HCT116 (cell line): ENCODE measurements around the gene ARNT2. TPM values are rescaled to one million over a fixed set of nuclear protein-coding genes. Genes with fewer than 3 reads are reported as not detected.
A peak's percentile ranks its signal among the peaks of the same experiment; 100 is the strongest.

Experiments used
- ATAC-seq: fragments of 200-7000 bp; cut with Tn5 transposase; 2 replicates; pipeline ENCODE4 v1.9.1; 2020; ENCODE audit warnings: mild to moderate bottlenecking, moderate library complexity
- BruUV-seq: library from RNA; stranded (reverse); fragments of 400-500 nt; replicated peaks from 2 replicates; lab custom pipeline; 2021; lab: Mats Ljungman, UMichigan
- CTCF ChIA-PET: fragments of 300-600 bp; sonication (Branson Sonifier 250); formaldehyde crosslinking; loops from one replicate; lab custom pipeline; 2021; ENCODE audit warnings: antibody characterized with exemption; lab: Charles Lee
- POLR2A ChIA-PET: fragments of 300-600, 350-600 bp; sonication (Branson Sonifier 250); formaldehyde crosslinking; loops from one replicate; lab custom pipeline; 2021; ENCODE audit warnings: antibody characterized with exemption; lab: Charles Lee
- RAD21 ChIA-PET, 2 experiments: fragments of 300-600 bp; sonication (Branson Sonifier 250); formaldehyde crosslinking; loops; one replicate each; lab custom pipeline; 2023; ENCODE audit warnings: low total read pairs in 2 of 2; ENCODE audit not compliant: uncharacterized antibody in 2 of 2, unreplicated experiment in 2 of 2, low non-redundant PET in 1 of 2; lab: Charles Lee
- DNase-seq: peaks from one replicate; pipeline ENCODE4 v3.0.0-alpha.2; 2010; ENCODE audit warnings: low read depth, low spot score
- H2AFZ ChIP-seq: fragments of 200-600 bp; shearing (Covaris generic), sonication (generic); 2 replicates; pipeline ENCODE4 v1.6.1; 2017; ENCODE audit warnings: low read depth, mixed run types, mixed read lengths, antibody characterized with exemption, low read length; ENCODE audit not compliant: poor library complexity, severe bottlenecking
- H3K27ac ChIP-seq: 2 replicates; pipeline ENCODE4 v1.5.1; 2012; ENCODE audit warnings: low read depth, low read length
- H3K27me3 ChIP-seq: fragments of 200-600 bp; sonication (generic); 2 replicates; pipeline ENCODE4 v1.6.1; 2016; ENCODE audit warnings: mixed run types, low read length, mixed read lengths; ENCODE audit not compliant: insufficient read depth
- H3K36me3 ChIP-seq, 2 experiments: fragments of 200-500 bp in 1 of 2; fragments of 200-600 bp in 1 of 2; sonication (Bioruptor generic) in 1 of 2; sonication (generic) in 1 of 2; 2 replicates each; pipeline versions ENCODE4 v1.5.1 to v1.6.1; 2014 to 2016; ENCODE audit warnings: low read length in 2 of 2, inconsistent platforms in 1 of 2, mixed read lengths in 1 of 2, mixed run types in 1 of 2; ENCODE audit not compliant: insufficient read depth in 2 of 2, control insufficient read depth in 1 of 2
- H3K4me1 ChIP-seq, 2 experiments: fragments of 200-600 bp in 1 of 2; sonication (generic) in 1 of 2; 2 replicates each; pipeline versions ENCODE4 v1.5.1 to v1.6.1; 2012 to 2017; ENCODE audit warnings: low read length in 2 of 2, inconsistent platforms in 1 of 2, mild to moderate bottlenecking in 1 of 2, mixed read lengths in 1 of 2, mixed run types in 1 of 2, moderate library complexity in 1 of 2; ENCODE audit not compliant: insufficient read depth in 2 of 2, control insufficient read depth in 1 of 2
- H3K4me2 ChIP-seq: fragments of 200-600 bp; sonication (generic); 2 replicates; pipeline ENCODE4 v1.6.1; 2017; ENCODE audit warnings: mixed run types, low read length, mixed read lengths
- H3K4me3 ChIP-seq, 2 experiments: fragments of 200-600 bp in 1 of 2; sonication (generic) in 1 of 2; replicated peaks in 1 of 2; 2 replicates each; pipeline ENCODE4 v1.5.1; 2011 to 2016; ENCODE audit warnings: low read length in 2 of 2, control low read depth in 1 of 2, low read depth in 1 of 2, mild to moderate bottlenecking in 1 of 2, mixed read lengths in 1 of 2, mixed run types in 1 of 2
- H3K79me2 ChIP-seq: fragments of 200-600 bp; sonication (generic); 2 replicates; pipeline ENCODE4 v1.6.1; 2017; ENCODE audit warnings: mild to moderate bottlenecking, mixed run types, low read length, moderate library complexity, mixed read lengths; ENCODE audit not compliant: insufficient read depth
- H3K9ac ChIP-seq: fragments of 200-600 bp; sonication (generic); 2 replicates; pipeline ENCODE4 v1.6.1; 2016; ENCODE audit warnings: low read length, mixed read lengths
- H3K9me2 ChIP-seq: fragments of 200-600 bp; sonication (generic), shearing (Covaris generic); 2 replicates; pipeline ENCODE4 v1.6.1; 2017; ENCODE audit warnings: mixed run types, mild to moderate bottlenecking, moderate library complexity; ENCODE audit not compliant: insufficient read depth
- H3K9me3 ChIP-seq, 2 experiments: fragments of 200-500 bp in 1 of 2; fragments of 200-600 bp in 1 of 2; sonication (Bioruptor generic) in 1 of 2; sonication (generic) in 1 of 2; 2 replicates each; pipeline ENCODE4 v1.6.1; 2014 to 2017; ENCODE audit warnings: low read length in 2 of 2, mixed read lengths in 2 of 2, inconsistent platforms in 1 of 2, low read depth in 1 of 2, mild to moderate bottlenecking in 1 of 2, mixed run types in 1 of 2, moderate library complexity in 1 of 2; ENCODE audit not compliant: control insufficient read depth in 1 of 2, insufficient read depth in 1 of 2
- H4K20me1 ChIP-seq: fragments of 200-600 bp; sonication (generic), shearing (Covaris generic); 2 replicates; pipeline ENCODE4 v1.6.1; 2017; ENCODE audit warnings: mixed run types, mild to moderate bottlenecking, moderate library complexity; ENCODE audit not compliant: insufficient read depth
- CBX3 ChIP-seq: IDR thresholded peaks from 2 replicates; pipeline ENCODE4 v1.6.1; 2012; ENCODE audit warnings: low read depth
- CEBPB ChIP-seq: IDR thresholded peaks from 2 replicates; pipeline ENCODE4 v1.6.1; 2012; ENCODE audit warnings: low read depth
- EGR1 ChIP-seq: IDR thresholded peaks from 2 replicates; pipeline ENCODE4 v1.6.1; 2012; ENCODE audit warnings: low read depth
- ELF1 ChIP-seq: IDR thresholded peaks from 2 replicates; pipeline ENCODE4 v1.6.1; 2012; ENCODE audit warnings: low read depth, borderline replicate concordance
- EZH2 ChIP-seq: fragments of 200-600 bp; sonication (generic); IDR thresholded peaks from 2 replicates; pipeline ENCODE4 v1.6.1; 2017; ENCODE audit warnings: antibody characterized with exemption, mixed run types
- JUND ChIP-seq: IDR thresholded peaks from 2 replicates; pipeline ENCODE4 v1.6.1; 2012
- POLR2A ChIP-seq: IDR thresholded peaks from 2 replicates; pipeline ENCODE4 v1.7.0; 2011; ENCODE audit warnings: borderline replicate concordance; ENCODE audit not compliant: insufficient read depth, insufficient read length; ENCODE audit errors: extremely low read depth
- POLR2AphosphoS5 ChIP-seq: IDR thresholded peaks from 2 replicates; pipeline ENCODE4 v1.6.1; 2011; ENCODE audit warnings: mild to moderate bottlenecking, low read depth, low read length, moderate library complexity
- RAD21 ChIP-seq: IDR thresholded peaks from 2 replicates; pipeline ENCODE4 v1.6.1; 2012; ENCODE audit warnings: low read depth, mild to moderate bottlenecking
- SIN3A ChIP-seq: IDR thresholded peaks from 2 replicates; pipeline ENCODE4 v1.6.1; 2012; ENCODE audit warnings: low read depth
- SP1 ChIP-seq: IDR thresholded peaks from 2 replicates; pipeline ENCODE4 v1.6.1; 2012; ENCODE audit warnings: low read depth
- SRF ChIP-seq: IDR thresholded peaks from 2 replicates; pipeline ENCODE4 v1.6.1; 2012; ENCODE audit warnings: low read depth
- TCF7L2 ChIP-seq: IDR thresholded peaks from 2 replicates; pipeline ENCODE4 v1.7.0; 2011; ENCODE audit warnings: borderline replicate concordance, inconsistent platforms; ENCODE audit not compliant: insufficient read depth, insufficient read length; ENCODE audit errors: extremely low read depth
- ZNF274 ChIP-seq: fragments of 200-500 bp; sonication (Bioruptor generic); IDR thresholded peaks from 2 replicates; pipeline ENCODE4 v1.6.1; 2014; ENCODE audit warnings: mild to moderate bottlenecking, low read depth, low read length, inconsistent platforms
- intact Hi-C: fragments of 100-400 bp; cut with micrococcal nuclease; formaldehyde crosslinking; loops from 2 replicates; pipeline ENCODE4 v1.10.0; 2022
- total RNA-seq: library from RNA; stranded (reverse); gene quantifications from one replicate; pipeline ENCODE4 v1.2.1, GENCODE V29; 2021; ENCODE audit not compliant: unreplicated experiment
- TF ChIP-seq, protein P1 (sequence below), 3 experiments: fragments of 200-600 bp in 1 of 3; sonication (generic) in 1 of 3; IDR thresholded peaks in 2 of 3; conservative IDR thresholded peaks in 1 of 3; 2 replicates each; pipeline ENCODE4 v1.5.1; 2012 to 2017; ENCODE audit warnings: low read depth in 2 of 3, low read length in 2 of 3, antibody characterized with exemption in 1 of 3, borderline replicate concordance in 1 of 3, control low read depth in 1 of 3, mild to moderate bottlenecking in 1 of 3, mixed read lengths in 1 of 3, mixed run types in 1 of 3, moderate library complexity in 1 of 3; ENCODE audit not compliant: insufficient read depth in 1 of 3
- TF ChIP-seq, protein P2 (sequence below): IDR thresholded peaks from 2 replicates; pipeline ENCODE4 v1.6.1; 2011; ENCODE audit warnings: mild to moderate bottlenecking, low read length, moderate library complexity; ENCODE audit not compliant: insufficient replicate concordance; ENCODE audit errors: extremely low read depth
- TF ChIP-seq, protein P3 (sequence below): IDR thresholded peaks from 2 replicates; pipeline ENCODE4 v1.6.1; 2012
- TF ChIP-seq, protein P4 (sequence below): IDR thresholded peaks from 2 replicates; pipeline ENCODE4 v1.6.1; 2012

ARNT2 gene
- total RNA-seq, 1 experiment from 2014 or later: 3.0 TPM

DNA sequence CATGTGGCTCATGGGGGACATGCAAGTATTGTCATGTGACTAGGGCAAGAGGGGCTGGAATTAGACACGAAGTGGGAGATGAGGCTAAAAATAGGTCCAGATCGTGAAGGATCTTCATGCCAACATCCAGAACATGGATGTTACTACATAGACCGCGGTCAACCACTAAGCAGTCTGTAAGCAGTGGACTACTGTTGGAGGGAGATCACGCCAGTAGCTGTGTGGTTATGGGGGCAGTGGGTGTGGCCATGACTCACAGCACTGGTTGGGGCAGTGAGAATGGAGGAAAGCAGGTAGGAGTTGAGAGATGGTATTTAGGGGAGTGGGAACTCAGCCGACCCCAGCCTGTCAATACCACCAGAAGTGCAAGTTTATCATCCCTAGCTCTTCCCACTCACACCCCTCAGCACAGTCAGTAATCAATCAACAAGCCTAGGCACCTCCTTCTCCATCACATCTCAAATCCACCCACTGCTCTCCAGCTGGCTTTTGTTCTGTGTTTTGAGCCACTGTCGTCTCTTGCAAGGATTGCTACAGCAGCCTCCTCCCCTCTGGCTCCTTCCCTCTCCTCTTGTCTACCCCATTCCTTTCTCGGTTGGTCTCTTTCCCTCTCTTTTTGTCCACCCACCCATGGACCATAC, 183.8 kb downstream of the ARNT2 start:
- TF ChIP-seq, protein P1, sequence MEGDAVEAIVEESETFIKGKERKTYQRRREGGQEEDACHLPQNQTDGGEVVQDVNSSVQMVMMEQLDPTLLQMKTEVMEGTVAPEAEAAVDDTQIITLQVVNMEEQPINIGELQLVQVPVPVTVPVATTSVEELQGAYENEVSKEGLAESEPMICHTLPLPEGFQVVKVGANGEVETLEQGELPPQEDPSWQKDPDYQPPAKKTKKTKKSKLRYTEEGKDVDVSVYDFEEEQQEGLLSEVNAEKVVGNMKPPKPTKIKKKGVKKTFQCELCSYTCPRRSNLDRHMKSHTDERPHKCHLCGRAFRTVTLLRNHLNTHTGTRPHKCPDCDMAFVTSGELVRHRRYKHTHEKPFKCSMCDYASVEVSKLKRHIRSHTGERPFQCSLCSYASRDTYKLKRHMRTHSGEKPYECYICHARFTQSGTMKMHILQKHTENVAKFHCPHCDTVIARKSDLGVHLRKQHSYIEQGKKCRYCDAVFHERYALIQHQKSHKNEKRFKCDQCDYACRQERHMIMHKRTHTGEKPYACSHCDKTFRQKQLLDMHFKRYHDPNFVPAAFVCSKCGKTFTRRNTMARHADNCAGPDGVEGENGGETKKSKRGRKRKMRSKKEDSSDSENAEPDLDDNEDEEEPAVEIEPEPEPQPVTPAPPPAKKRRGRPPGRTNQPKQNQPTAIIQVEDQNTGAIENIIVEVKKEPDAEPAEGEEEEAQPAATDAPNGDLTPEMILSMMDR (IDR thresholded peaks at IDR 0.05 in 2 of 3, conservative IDR thresholded peaks at IDR 0.05 in 1 of 3; ENCODE audit: borderline replicate concordance in 1 of 3, insufficient read depth in 1 of 3, low read depth in 2 of 3, low read length in 2 of 3): no peak
- no peak for TF ChIP-seq POLR2AphosphoS5
- TF ChIP-seq ELF1: no peak
- TF ChIP-seq SRF: no peak
- TF ChIP-seq CBX3: no peak
- no peak for TF ChIP-seq SP1
- no peak for TF ChIP-seq EGR1
- no peak for TF ChIP-seq EZH2
- no peak for TF ChIP-seq JUND
- TF ChIP-seq, protein P2, sequence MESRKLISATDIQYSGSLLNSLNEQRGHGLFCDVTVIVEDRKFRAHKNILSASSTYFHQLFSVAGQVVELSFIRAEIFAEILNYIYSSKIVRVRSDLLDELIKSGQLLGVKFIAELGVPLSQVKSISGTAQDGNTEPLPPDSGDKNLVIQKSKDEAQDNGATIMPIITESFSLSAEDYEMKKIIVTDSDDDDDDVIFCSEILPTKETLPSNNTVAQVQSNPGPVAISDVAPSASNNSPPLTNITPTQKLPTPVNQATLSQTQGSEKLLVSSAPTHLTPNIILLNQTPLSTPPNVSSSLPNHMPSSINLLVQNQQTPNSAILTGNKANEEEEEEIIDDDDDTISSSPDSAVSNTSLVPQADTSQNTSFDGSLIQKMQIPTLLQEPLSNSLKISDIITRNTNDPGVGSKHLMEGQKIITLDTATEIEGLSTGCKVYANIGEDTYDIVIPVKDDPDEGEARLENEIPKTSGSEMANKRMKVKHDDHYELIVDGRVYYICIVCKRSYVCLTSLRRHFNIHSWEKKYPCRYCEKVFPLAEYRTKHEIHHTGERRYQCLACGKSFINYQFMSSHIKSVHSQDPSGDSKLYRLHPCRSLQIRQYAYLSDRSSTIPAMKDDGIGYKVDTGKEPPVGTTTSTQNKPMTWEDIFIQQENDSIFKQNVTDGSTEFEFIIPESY: no peak
- no peak for TF ChIP-seq POLR2A
- no peak for TF ChIP-seq ZNF274
- TF ChIP-seq SIN3A: no peak
- TF ChIP-seq, protein P3, sequence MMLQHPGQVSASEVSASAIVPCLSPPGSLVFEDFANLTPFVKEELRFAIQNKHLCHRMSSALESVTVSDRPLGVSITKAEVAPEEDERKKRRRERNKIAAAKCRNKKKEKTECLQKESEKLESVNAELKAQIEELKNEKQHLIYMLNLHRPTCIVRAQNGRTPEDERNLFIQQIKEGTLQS: no peak
- no peak for TF ChIP-seq RAD21
- TF ChIP-seq, protein P4, sequence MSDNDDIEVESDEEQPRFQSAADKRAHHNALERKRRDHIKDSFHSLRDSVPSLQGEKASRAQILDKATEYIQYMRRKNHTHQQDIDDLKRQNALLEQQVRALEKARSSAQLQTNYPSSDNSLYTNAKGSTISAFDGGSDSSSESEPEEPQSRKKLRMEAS: no peak
- no peak for TF ChIP-seq CEBPB
- no peak for TF ChIP-seq TCF7L2
- ATAC-seq (no peak), DNase-seq (no peak)
- H3K4me3 ChIP-seq: no peak overlapping the region
- H3K9ac ChIP-seq: no peak overlapping the region
- RAD21 ChIA-PET: interaction anchor here in 1 of 2 experiments (1.3 kb wide), 1 partner anchor 188 kb away, joined by 4 read pairs; no protein-coding TSS in a partner anchor
- peak overlapping the region; percentile 40 for H3K4me2 ChIP-seq
- no peak overlapping the region for H3K27ac ChIP-seq
- POLR2A ChIA-PET: no interaction called here
- H3K36me3 ChIP-seq: no peaks in the 10 kb centered on the region
- H4K20me1 ChIP-seq: no peaks in the 10 kb centered on the region
- no peaks in the 10 kb centered on the region for H3K79me2 ChIP-seq
- BruUV-seq: no TSS peak
- H3K4me1 ChIP-seq: peaks cover 5 to 34% of the 10 kb centered on the region in 2 experiments; a peak in 3 of 4 replicates
- CTCF ChIA-PET: interaction anchor here (1.4 kb wide), 1 partner anchor 189 kb away, joined by 4 read pairs; no protein-coding TSS in a partner anchor
- no peak overlapping the region for H2AFZ ChIP-seq
- no peaks in the 10 kb centered on the region for H3K9me3 ChIP-seq
- intact Hi-C loops: no loop called here
- no peaks in the 10 kb centered on the region for H3K27me3 ChIP-seq
- no peaks in the 10 kb centered on the region for H3K9me2 ChIP-seq
